WTC11 (cell line): Measurements from ENCODE around the gene TRIM3. TPM values are rescaled to one million over a fixed set of nuclear protein-coding genes. Genes with fewer than 3 reads are reported as not detected.

Experiments
- ATAC-seq: fragments of 200-7000 bp; cut with Tn5 transposase; 2 replicates; pipeline ENCODE4 v1.10.0; 2021; ENCODE audit warnings: mild to moderate bottlenecking, moderate library complexity
- CTCF ChIA-PET: fragments of 300-600 bp; sonication (Branson Sonifier 250); formaldehyde crosslinking; loops from one replicate; lab custom pipeline; 2021; ENCODE audit warnings: antibody characterized with exemption; lab: Charles Lee
- POLR2A ChIA-PET: fragments of 350-600 bp; sonication (Branson Sonifier 250); formaldehyde crosslinking; loops from one replicate; lab custom pipeline; 2021; ENCODE audit warnings: antibody characterized with exemption; lab: Charles Lee
- DNase-seq: peaks from one replicate; pipeline ENCODE4 v3.0.0; 2021; ENCODE audit warnings: low spot score
- H3K27ac Mint-ChIP-seq: 2 replicates; pipeline ENCODE4 v1.8.0; 2021; ENCODE audit warnings: mixed read lengths
- H3K27me3 Mint-ChIP-seq: 2 replicates; pipeline ENCODE4 v1.8.0; 2021; ENCODE audit warnings: low read depth, mild to moderate bottlenecking, moderate library complexity, mixed read lengths
- H3K36me3 Mint-ChIP-seq: 2 replicates; pipeline ENCODE4 v1.8.0; 2021; ENCODE audit warnings: mixed read lengths
- H3K4me1 Mint-ChIP-seq: 2 replicates; pipeline ENCODE4 v1.8.0; 2022; ENCODE audit warnings: mixed read lengths
- H3K4me3 Mint-ChIP-seq: 2 replicates; pipeline ENCODE4 v1.8.0; 2021; ENCODE audit warnings: mild to moderate bottlenecking, moderate library complexity, mixed read lengths
- H3K9me3 Mint-ChIP-seq: 2 replicates; pipeline ENCODE4 v1.8.0; 2021; ENCODE audit warnings: mixed read lengths
- CREB1 ChIP-seq: sonication (generic); formaldehyde crosslinking; IDR thresholded peaks from 2 replicates; pipeline ENCODE4 v1.8.0; 2023; ENCODE audit warnings: mild to moderate bottlenecking, missing genetic modification reagents
- CREM ChIP-seq: sonication (generic); formaldehyde crosslinking; IDR thresholded peaks from 2 replicates; pipeline ENCODE4 v1.8.1; 2022; ENCODE audit warnings: mild to moderate bottlenecking, missing genetic modification reagents, moderate library complexity
- ELF4 ChIP-seq: sonication (generic); formaldehyde crosslinking; IDR thresholded peaks from 2 replicates; pipeline ENCODE4 v1.8.1; 2022; ENCODE audit warnings: low read depth, mild to moderate bottlenecking, moderate library complexity, missing genetic modification reagents
- ESRRA ChIP-seq: sonication (generic); formaldehyde crosslinking; IDR thresholded peaks from 2 replicates; pipeline ENCODE4 v1.8.1; 2022; ENCODE audit warnings: mild to moderate bottlenecking, missing genetic modification reagents, borderline replicate concordance
- FOXJ3 ChIP-seq: sonication (generic); formaldehyde crosslinking; IDR thresholded peaks from 2 replicates; pipeline ENCODE4 v1.9.0; 2021; ENCODE audit warnings: missing genetic modification reagents, mild to moderate bottlenecking, borderline replicate concordance
- FOXK1 ChIP-seq: sonication (generic); formaldehyde crosslinking; IDR thresholded peaks from 2 replicates; pipeline ENCODE4 v1.8.0; 2022; ENCODE audit warnings: mild to moderate bottlenecking, moderate library complexity, missing genetic modification reagents
- FOXP1 ChIP-seq: sonication (generic); formaldehyde crosslinking; IDR thresholded peaks from 2 replicates; pipeline ENCODE4 v1.8.0; 2022; ENCODE audit warnings: missing genetic modification reagents, mild to moderate bottlenecking, moderate library complexity, borderline replicate concordance
- IRF2 ChIP-seq: sonication (generic); formaldehyde crosslinking; IDR thresholded peaks from 2 replicates; pipeline ENCODE4 v1.8.0; 2022; ENCODE audit warnings: low read depth, missing genetic modification reagents, borderline replicate concordance
- JUN ChIP-seq: sonication (generic); formaldehyde crosslinking; IDR thresholded peaks from 2 replicates; pipeline ENCODE4 v1.8.0; 2023; ENCODE audit warnings: mild to moderate bottlenecking, missing genetic modification reagents
- NFYB ChIP-seq: sonication (generic); formaldehyde crosslinking; conservative IDR thresholded peaks from 2 replicates; pipeline ENCODE4 v1.8.0; 2022; ENCODE audit warnings: low read depth, missing genetic modification reagents
- NR2C2 ChIP-seq: sonication (generic); formaldehyde crosslinking; IDR thresholded peaks from 2 replicates; pipeline ENCODE4 v1.8.0; 2022; ENCODE audit warnings: mild to moderate bottlenecking, missing genetic modification reagents
- NR3C1 ChIP-seq: sonication (generic); formaldehyde crosslinking; conservative IDR thresholded peaks from 2 replicates; pipeline ENCODE4 v1.8.1; 2023; ENCODE audit warnings: low read depth, mild to moderate bottlenecking, missing genetic modification reagents
- PRRX2 ChIP-seq: fragments of 250-450 bp; sonication (Bioruptor Pico); IDR thresholded peaks from 2 replicates; pipeline ENCODE4 v1.8.0; 2021; ENCODE audit warnings: mild to moderate bottlenecking
- SMAD3 ChIP-seq: sonication (generic); formaldehyde crosslinking; IDR thresholded peaks from 2 replicates; pipeline ENCODE4 v1.8.0; 2022; ENCODE audit warnings: missing genetic modification reagents, mild to moderate bottlenecking, borderline replicate concordance
- SMAD4 ChIP-seq: sonication (generic); formaldehyde crosslinking; IDR thresholded peaks from 2 replicates; pipeline ENCODE4 v1.8.0; 2022; ENCODE audit warnings: mild to moderate bottlenecking, missing genetic modification reagents
- SP1 ChIP-seq: sonication (generic); formaldehyde crosslinking; conservative IDR thresholded peaks from 2 replicates; pipeline ENCODE4 v1.8.1; 2022; ENCODE audit warnings: missing genetic modification reagents
- TEAD1 ChIP-seq: sonication (generic); formaldehyde crosslinking; IDR thresholded peaks from 2 replicates; pipeline ENCODE4 v1.8.0; 2022; ENCODE audit warnings: mild to moderate bottlenecking, missing genetic modification reagents
- ZBTB21 ChIP-seq: sonication (generic); formaldehyde crosslinking; IDR thresholded peaks from 2 replicates; pipeline ENCODE4 v1.8.1; 2023; ENCODE audit warnings: mild to moderate bottlenecking, missing genetic modification reagents, borderline replicate concordance
- ZNF219 ChIP-seq: sonication (generic); formaldehyde crosslinking; IDR thresholded peaks from 2 replicates; pipeline ENCODE4 v1.8.0; 2023; ENCODE audit warnings: missing genetic modification reagents, mild to moderate bottlenecking, borderline replicate concordance
- ZNF232 ChIP-seq: sonication (generic); formaldehyde crosslinking; IDR thresholded peaks from 2 replicates; pipeline ENCODE4 v1.8.0; 2022; ENCODE audit warnings: mild to moderate bottlenecking, missing genetic modification reagents
- ZNF263 ChIP-seq: sonication (generic); formaldehyde crosslinking; IDR thresholded peaks from 2 replicates; pipeline ENCODE4 v1.8.1; 2022; ENCODE audit warnings: low read depth, mild to moderate bottlenecking, moderate library complexity, missing genetic modification reagents
- ZNF396 ChIP-seq: fragments of 250-450 bp; sonication (Bioruptor Pico); IDR thresholded peaks from 2 replicates; pipeline ENCODE4 v1.8.0; 2021; ENCODE audit warnings: mild to moderate bottlenecking, moderate library complexity, borderline replicate concordance
- ZNF423 ChIP-seq: fragments of 250-450 bp; sonication (Bioruptor Pico); IDR thresholded peaks from 2 replicates; pipeline ENCODE4 v2.1.2; 2022; ENCODE audit warnings: mild to moderate bottlenecking, moderate library complexity
- ZNF425 ChIP-seq: fragments of 250-450 bp; sonication (Bioruptor Pico); conservative IDR thresholded peaks from 2 replicates; pipeline ENCODE4 v1.9.0; 2021; ENCODE audit warnings: mild to moderate bottlenecking
- ZNF512 ChIP-seq: sonication (generic); formaldehyde crosslinking; IDR thresholded peaks from 2 replicates; pipeline ENCODE4 v1.8.1; 2022; ENCODE audit warnings: missing genetic modification reagents, borderline replicate concordance
- ZNF671 ChIP-seq: fragments of 250-450 bp; sonication (Bioruptor Pico); IDR thresholded peaks from 2 replicates; pipeline ENCODE4 v1.8.0; 2021; ENCODE audit warnings: mild to moderate bottlenecking
- total RNA-seq: library from RNA; stranded (reverse); gene quantifications from 3 replicates; pipeline ENCODE4 v1.2.3, GENCODE V29; 2021
- TF ChIP-seq, protein P1 (sequence below): sonication (generic); formaldehyde crosslinking; IDR thresholded peaks from 2 replicates; pipeline ENCODE4 v1.8.1; 2023; ENCODE audit warnings: mild to moderate bottlenecking, missing genetic modification reagents

TRIM3 gene
- total RNA-seq, 1 experiment from 2014 or later = 21.3 TPM

DNA sequence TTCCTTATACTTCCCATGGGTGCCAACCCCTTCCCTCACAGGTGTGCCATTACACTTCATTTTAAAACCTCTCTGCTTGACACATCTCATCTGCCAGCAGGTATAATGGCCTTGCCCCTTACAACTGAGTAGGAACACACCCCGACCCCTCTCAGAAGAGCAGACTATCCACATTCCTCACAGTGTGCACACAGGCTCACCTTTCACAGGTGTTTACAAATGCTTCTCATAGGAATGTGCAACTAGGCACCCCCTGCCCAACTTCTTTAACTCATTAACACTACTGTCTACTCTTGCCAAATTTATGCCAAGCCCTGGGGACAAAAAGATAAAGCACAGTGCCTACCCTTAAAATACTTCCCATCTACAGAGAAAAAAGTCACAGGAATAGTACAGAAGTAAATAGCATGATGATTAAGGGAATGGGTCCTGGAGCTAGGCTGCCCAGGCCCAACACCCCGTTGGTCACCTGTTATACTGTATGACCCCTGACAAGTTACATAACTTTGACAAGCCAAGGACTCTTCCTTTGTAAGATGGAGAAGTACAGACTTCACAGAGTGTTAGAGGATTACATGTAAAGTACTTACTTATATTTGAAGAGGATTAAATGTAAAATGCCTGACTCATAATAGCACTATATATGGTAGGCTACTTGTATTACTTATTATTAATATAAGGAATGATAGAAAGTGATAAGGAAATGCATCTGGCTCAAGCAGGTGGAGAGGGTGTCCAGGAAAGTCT, 15.2 kb downstream of the TRIM3 start:
- DNase-seq (no peak), ATAC-seq (no peak)
- H3K27me3 Mint-ChIP-seq = no peaks in the 10 kb centered on the region
- TF ChIP-seq FOXJ3 = no peak
- TF ChIP-seq, all 79 proteins: peak for 0
- H3K9me3 Mint-ChIP-seq = no peaks in the 10 kb centered on the region
- CTCF ChIA-PET = interaction anchor here (2.1 kb wide), 1 partner anchor 15 kb away, joined by 8 read pairs; no protein-coding TSS in a partner anchor
- peaks cover 5% of the 10 kb centered on the region; the same call in 1 of the 2 replicates for H3K36me3 Mint-ChIP-seq
- no peak overlapping the region for H3K4me3 Mint-ChIP-seq
- POLR2A ChIA-PET = interaction anchor here (0.6 kb wide), 1 partner anchor 12 kb away, joined by 3 read pairs; no protein-coding TSS in a partner anchor
- no peaks in the 10 kb centered on the region for H3K4me1 Mint-ChIP-seq
- no peak overlapping the region for H3K27ac Mint-ChIP-seq

DNA sequence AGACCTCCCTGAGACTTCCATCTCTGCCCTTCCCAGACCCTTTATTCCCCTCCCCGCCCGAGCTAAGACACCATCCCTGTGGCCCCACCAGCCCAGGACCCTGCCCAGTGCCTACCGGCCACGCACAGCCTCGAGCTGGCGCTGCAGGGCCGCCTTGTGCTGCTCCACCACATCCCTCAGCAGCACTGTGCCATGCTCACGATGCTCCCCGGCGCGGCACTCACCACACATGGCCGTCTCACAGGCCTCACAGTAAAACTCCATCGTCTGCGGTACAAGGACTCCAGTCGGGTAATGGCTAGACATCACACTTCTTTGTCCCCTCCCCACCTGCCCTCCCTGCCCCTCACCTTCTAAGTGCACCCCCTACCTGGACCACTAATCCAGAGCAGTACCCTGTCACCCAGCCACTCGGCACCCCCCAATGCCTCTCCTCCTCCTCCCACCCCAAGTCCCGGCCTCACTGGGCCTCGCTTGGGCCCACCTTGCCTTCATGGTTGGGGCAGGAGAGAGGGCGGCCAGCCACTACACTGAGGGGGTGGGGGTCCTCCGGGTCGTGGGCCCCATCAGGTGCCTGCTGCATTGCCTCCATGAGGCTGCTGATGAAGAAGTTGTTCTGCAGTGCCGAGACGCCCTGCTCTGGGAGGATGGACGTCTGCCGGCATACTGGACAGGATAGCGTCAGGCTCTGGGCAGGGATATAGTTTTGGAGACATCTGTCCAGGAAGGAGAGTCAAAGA, 16.0 kb downstream of the TRIM3 start:
- no peaks in the 10 kb centered on the region for H3K9me3 Mint-ChIP-seq
- H3K27me3 Mint-ChIP-seq = no peaks in the 10 kb centered on the region
- DNase-seq (no peak), ATAC-seq (no peak)
- H3K4me3 Mint-ChIP-seq = no peak overlapping the region
- no peaks in the 10 kb centered on the region for H3K4me1 Mint-ChIP-seq
- ChIA-PET CTCF (interaction anchor here (6.0 kb wide), 1 partner anchor 14 kb away, joined by 42 read pairs; no protein-coding TSS in a partner anchor), POLR2A (no interaction called here)
- H3K27ac Mint-ChIP-seq = no peak overlapping the region
- TF ChIP-seq ZNF232 (CRISPR knock-in tag) (no peak), ZBTB21 (CRISPR knock-in tag) (no peak), NFYB (CRISPR knock-in tag) (no peak), FOXP1 (CRISPR knock-in tag) (no peak), TEAD1 (CRISPR knock-in tag) (no peak), CREM (no peak), ZNF671 (no peak), ZNF396 (CRISPR knock-in tag) (no peak), ZNF263 (CRISPR knock-in tag) (no peak), ZNF219 (CRISPR knock-in tag) (no peak), ELF4 (no peak), ESRRA (CRISPR knock-in tag) (no peak), PRRX2 (CRISPR knock-in tag) (no peak), JUN (CRISPR knock-in tag) (no peak), ZNF512 (CRISPR knock-in tag) (no peak), SP1 (CRISPR knock-in tag) (no peak), ZNF423 (CRISPR knock-in tag) (no peak)
- peaks cover 2% of the 10 kb centered on the region; the same call in 1 of the 2 replicates for H3K36me3 Mint-ChIP-seq

- Mint-ChIP-seq H3K27ac (no peak overlapping the region), H3K4me1 (no peaks in the 10 kb centered on the region), H3K9me3 (no peaks in the 10 kb centered on the region), H3K4me3 (no peak overlapping the region), H3K36me3 (peaks cover 2% of the 10 kb centered on the region; the same call in 1 of the 2 replicates), H3K27me3 (no peaks in the 10 kb centered on the region)
- ATAC-seq (no peak), DNase-seq (no peak)
- POLR2A ChIA-PET = no interaction called here
- CTCF ChIA-PET = interaction anchor here (1.0 to 6.0 kb wide), 4 partner anchors 13 to 103 kb away, joined by 3 to 42 read pairs (median 4); no protein-coding TSS in a partner anchor
- TF ChIP-seq SMAD4 (no peak), ZNF263 (CRISPR knock-in tag) (no peak), ZNF425 (CRISPR knock-in tag) (no peak), NR3C1 (CRISPR knock-in tag) (no peak), CREB1 (CRISPR knock-in tag) (no peak), ZNF423 (CRISPR knock-in tag) (no peak), SMAD3 (no peak), ZNF232 (CRISPR knock-in tag) (no peak), IRF2 (CRISPR knock-in tag) (no peak), FOXK1 (CRISPR knock-in tag) (no peak), NR2C2 (CRISPR knock-in tag) (no peak)
- TF ChIP-seq, protein P1, sequence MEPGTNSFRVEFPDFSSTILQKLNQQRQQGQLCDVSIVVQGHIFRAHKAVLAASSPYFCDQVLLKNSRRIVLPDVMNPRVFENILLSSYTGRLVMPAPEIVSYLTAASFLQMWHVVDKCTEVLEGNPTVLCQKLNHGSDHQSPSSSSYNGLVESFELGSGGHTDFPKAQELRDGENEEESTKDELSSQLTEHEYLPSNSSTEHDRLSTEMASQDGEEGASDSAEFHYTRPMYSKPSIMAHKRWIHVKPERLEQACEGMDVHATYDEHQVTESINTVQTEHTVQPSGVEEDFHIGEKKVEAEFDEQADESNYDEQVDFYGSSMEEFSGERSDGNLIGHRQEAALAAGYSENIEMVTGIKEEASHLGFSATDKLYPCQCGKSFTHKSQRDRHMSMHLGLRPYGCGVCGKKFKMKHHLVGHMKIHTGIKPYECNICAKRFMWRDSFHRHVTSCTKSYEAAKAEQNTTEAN (CRISPR knock-in tag) = no peak
Measured at GRCh38 chr11:6456361-6457073, 17.2 kb downstream of the TRIM3 start.
